Activated naive CD8-positive, alpha-beta T cell treated with anti-CD3 and anti-CD28 coated beads, Interleukin-2, amount 50 U/mL, for 24 hours (primary cell): ENCODE measurements around the gene POPDC2.
A peak's percentile ranks its signal among the peaks of the same experiment; 100 is the strongest.

Experiments used
- ATAC-seq: fragments of 150-1000 bp; cut with Tn5 transposase; one replicate; pipeline ENCODE4 v1.10.0; 2021
- DNase-seq: peaks from one replicate; pipeline ENCODE4 v3.0.0; 2021
- H3K27ac Mint-ChIP-seq: one replicate; pipeline ENCODE4 v1.8.0; 2021; ENCODE audit warnings: mild to moderate bottlenecking, mixed read lengths
- H3K27me3 Mint-ChIP-seq: one replicate; pipeline ENCODE4 v1.8.0; 2021; ENCODE audit warnings: mixed read lengths
- H3K36me3 Mint-ChIP-seq: one replicate; pipeline ENCODE4 v1.8.0; 2021; ENCODE audit warnings: low read depth, mixed read lengths
- H3K4me1 Mint-ChIP-seq: one replicate; pipeline ENCODE4 v1.8.0; 2021; ENCODE audit warnings: mixed read lengths
- H3K4me3 Mint-ChIP-seq: one replicate; pipeline ENCODE4 v1.8.0; 2021; ENCODE audit warnings: mild to moderate bottlenecking, moderate library complexity, mixed read lengths
- H3K9me3 Mint-ChIP-seq: one replicate; pipeline ENCODE4 v1.8.0; 2021; ENCODE audit warnings: mixed read lengths

POPDC2 gene

DNA sequence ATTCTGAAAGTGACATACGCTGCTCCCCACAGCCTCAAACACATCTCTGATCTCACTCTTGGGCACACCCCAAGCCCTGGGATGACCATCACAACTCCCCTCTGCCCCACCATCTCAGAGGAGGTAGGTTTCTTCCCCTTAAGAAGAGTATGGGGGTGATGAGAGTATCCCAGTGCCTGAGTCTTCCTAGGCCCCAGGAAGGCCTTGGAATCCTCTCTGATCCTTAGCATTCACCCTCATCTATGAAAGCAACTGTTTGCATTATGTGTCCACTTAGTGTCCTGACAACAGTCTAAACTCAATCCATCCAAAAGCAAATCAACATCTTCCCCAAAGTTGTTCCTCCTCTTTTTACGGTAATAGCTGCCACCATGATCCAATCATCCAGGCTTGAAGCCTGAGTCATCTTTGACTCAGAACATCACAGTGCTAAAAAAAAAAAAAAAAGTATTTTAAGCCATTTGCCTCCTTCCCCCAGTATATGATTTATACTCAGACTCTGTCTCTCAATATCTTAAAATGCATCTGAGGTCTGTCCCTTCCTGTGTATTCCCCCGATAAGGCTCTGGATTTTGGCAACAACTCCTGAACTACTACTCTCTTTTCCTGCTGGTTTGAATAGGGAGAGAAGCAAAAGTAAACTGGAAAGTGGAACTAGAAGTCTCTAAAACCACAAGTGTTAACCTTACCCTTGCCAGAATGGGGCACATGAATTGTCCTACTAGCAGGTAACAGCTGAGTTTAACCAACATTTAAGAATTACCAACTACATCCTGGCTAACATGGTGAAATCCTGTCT is 22.5 kb downstream of the POPDC2 start:
- no peaks in the 10 kb centered on the region for H3K27me3 Mint-ChIP-seq
- H3K4me1 Mint-ChIP-seq: peaks cover 39% of the 10 kb centered on the region
- peaks cover 9% of the 10 kb centered on the region for H3K9me3 Mint-ChIP-seq
- peak overlapping the region; percentile 8 for H3K4me3 Mint-ChIP-seq
- peak overlapping the region; percentile 89 for H3K27ac Mint-ChIP-seq
- peaks cover 14% of the 10 kb centered on the region for H3K36me3 Mint-ChIP-seq
- ATAC-seq (peak; percentile 53), DNase-seq (no peak)

- peak overlapping the region; percentile 89 for H3K27ac Mint-ChIP-seq
- no peaks in the 10 kb centered on the region for H3K27me3 Mint-ChIP-seq
- peaks cover 32% of the 10 kb centered on the region for H3K4me1 Mint-ChIP-seq
- peaks cover 9% of the 10 kb centered on the region for H3K9me3 Mint-ChIP-seq
- peaks cover 14% of the 10 kb centered on the region for H3K36me3 Mint-ChIP-seq
- DNase-seq (no peak), ATAC-seq (no peak)
- no peak overlapping the region for H3K4me3 Mint-ChIP-seq
These were observed 23.3 kb downstream of the POPDC2 start for GRCh38 chr3:119636891-119637611.

- Mint-ChIP-seq H3K27ac (no peak overlapping the region), H3K4me1 (peaks cover 32% of the 10 kb centered on the region), H3K9me3 (peaks cover 9% of the 10 kb centered on the region), H3K36me3 (peaks cover 11% of the 10 kb centered on the region), H3K4me3 (no peak overlapping the region), H3K27me3 (no peaks in the 10 kb centered on the region)
- ATAC-seq (no peak), DNase-seq (no peak)
These were observed 24.1 kb downstream of the POPDC2 start for GRCh38 chr3:119636249-119636648.

DNA sequence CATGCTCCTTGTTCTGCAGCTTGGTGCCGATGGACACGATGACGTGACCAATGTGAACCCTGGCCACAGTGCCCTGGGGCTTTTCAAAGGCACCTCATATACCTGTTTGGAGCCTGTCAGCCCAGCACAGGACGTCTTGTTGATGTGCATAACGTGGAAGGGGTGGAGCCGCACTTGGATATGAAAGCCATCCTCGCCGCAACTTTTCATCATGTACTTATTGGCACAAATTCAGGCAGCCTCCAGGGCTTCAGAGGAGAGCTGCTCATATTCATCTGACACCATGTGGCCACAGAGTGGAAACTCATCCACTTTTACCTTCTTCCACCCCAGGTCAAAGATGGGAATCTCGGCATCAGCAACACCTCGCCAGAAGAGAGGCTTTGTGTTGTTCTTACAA is 24.7 kb downstream of the POPDC2 start:
- Mint-ChIP-seq H3K27ac (no peak overlapping the region), H3K4me3 (no peak overlapping the region), H3K4me1 (peaks cover 34% of the 10 kb centered on the region)

GRCh38 chr3:119632829-119633228 is 27.6 kb downstream of the POPDC2 start:
- peaks cover 7% of the 10 kb centered on the region for H3K27me3 Mint-ChIP-seq
- H3K27ac Mint-ChIP-seq: no peak overlapping the region
- H3K4me1 Mint-ChIP-seq: peaks cover 27% of the 10 kb centered on the region
- H3K9me3 Mint-ChIP-seq: peaks cover 2% of the 10 kb centered on the region
- DNase-seq: no peak
- peaks cover 1% of the 10 kb centered on the region for H3K36me3 Mint-ChIP-seq
- ATAC-seq: no peak
- H3K4me3 Mint-ChIP-seq: no peak overlapping the region

More for the DNA sequence above, 24.7 kb downstream of the POPDC2 start:
- DNase-seq (no peak), ATAC-seq (no peak)
- Mint-ChIP-seq H3K36me3 (peaks cover 9% of the 10 kb centered on the region), H3K27me3 (no peaks in the 10 kb centered on the region), H3K9me3 (peaks cover 9% of the 10 kb centered on the region)

DNA sequence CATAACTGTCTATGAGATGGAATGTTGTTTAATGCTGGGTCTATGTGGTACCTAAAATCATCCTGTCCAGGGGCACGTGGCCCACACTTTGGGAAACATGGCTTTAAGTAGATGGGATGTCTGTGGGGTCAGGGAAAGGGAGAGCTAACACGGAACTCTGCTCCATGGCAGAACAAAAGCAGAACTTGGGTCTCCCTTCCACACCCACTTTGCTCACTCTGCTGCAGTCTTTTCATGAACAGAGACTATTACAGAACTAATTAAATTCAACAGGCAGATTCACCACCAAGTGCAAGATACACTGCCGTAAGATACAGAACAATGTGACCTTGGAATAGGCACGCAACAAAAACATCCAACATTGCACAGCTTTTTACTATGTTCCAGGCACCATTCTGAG is 28.2 kb downstream of the POPDC2 start:
- no peaks in the 10 kb centered on the region for H3K9me3 Mint-ChIP-seq
- no peak for DNase-seq
- no peak for ATAC-seq
- peaks cover 28% of the 10 kb centered on the region for H3K4me1 Mint-ChIP-seq
- H3K27me3 Mint-ChIP-seq: peaks cover 7% of the 10 kb centered on the region
- H3K36me3 Mint-ChIP-seq: no peaks in the 10 kb centered on the region
- H3K27ac Mint-ChIP-seq: no peak overlapping the region
- no peak overlapping the region for H3K4me3 Mint-ChIP-seq

DNA sequence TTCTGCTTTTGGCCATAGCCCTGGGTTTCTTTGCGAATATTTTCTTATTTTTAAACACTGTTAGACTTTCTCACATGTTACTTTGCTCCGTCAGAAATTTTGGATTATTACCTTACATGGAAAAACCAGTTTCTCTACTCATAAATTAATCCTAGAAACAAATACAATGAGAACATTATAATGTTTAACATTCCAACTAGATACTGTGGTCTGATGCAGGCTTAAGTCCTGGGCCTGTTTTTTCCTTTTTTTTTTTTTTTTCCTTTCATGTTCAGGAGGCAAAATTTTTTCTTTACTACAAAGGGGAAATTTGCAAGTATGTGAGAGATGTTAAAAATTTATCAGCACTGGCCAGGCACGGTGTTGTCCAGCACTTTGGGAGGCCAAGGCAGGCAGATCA is 28.9 kb downstream of the POPDC2 start:
- H3K4me3 Mint-ChIP-seq: no peak overlapping the region
- no peaks in the 10 kb centered on the region for H3K36me3 Mint-ChIP-seq
- H3K27ac Mint-ChIP-seq: no peak overlapping the region
- H3K9me3 Mint-ChIP-seq: no peaks in the 10 kb centered on the region
- DNase-seq (no peak), ATAC-seq (no peak)
- H3K4me1 Mint-ChIP-seq: peaks cover 31% of the 10 kb centered on the region
- peaks cover 7% of the 10 kb centered on the region for H3K27me3 Mint-ChIP-seq

DNA sequence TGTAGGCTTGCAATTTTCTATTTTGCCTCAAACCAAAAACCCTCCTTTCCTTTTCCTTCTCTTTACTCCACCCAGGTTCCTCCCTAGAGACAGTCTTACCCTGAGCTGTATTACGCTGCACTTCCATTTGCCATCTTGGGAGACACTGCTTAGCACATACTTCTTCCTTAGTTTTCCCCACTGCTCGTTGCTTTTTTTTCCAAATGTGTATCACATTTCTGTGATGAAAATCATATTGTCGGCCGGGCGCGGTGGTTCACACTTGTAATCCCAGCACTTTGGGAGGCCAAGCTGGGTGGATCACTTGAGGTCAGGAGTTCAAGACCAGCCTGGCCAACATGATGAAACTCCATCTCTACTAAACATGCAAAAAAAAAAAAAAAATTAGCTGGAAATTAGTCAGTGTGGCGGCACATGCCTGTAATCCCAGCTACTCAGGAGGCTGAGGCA is 29.5 kb downstream of the POPDC2 start:
- peaks cover 7% of the 10 kb centered on the region for H3K27me3 Mint-ChIP-seq

DNA sequence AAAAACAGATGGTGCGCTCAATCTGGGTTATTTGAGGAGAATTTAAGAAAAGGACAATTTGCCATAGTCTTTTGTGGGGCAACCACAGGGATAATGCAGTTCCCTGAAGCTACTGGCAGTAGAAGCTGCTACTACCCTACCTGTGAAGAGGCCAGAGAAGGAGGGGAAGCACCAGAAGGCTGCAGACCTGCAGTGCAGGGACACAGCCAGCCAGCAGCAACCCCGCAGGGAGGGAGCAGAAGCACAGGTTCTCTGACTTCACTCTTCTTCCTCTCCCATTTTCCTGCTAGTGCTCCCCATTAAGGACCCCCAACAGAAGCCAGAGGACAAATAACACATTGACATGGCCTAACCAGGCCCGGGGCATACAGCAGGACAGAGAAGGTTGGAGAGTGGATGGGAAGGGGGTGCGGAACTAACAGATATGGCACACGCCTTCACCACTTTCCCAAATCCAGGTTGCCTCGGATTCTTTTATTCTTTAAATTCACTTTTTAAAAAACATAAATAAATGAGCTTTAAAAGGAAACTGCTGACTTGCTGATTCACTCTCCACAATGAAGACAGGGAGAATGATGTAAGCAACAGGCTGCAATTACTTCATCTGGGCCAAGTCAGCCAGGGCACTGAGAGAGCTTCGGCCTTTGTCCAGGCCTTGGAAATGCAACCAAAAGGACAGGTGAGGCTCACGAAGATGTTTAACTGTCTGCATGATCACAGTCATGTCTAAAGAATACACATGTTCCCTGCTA is 30.1 kb downstream of the POPDC2 start:
- H3K9me3 Mint-ChIP-seq: no peaks in the 10 kb centered on the region

More for the DNA sequence above, 29.5 kb downstream of the POPDC2 start:
- Mint-ChIP-seq H3K9me3 (no peaks in the 10 kb centered on the region), H3K4me1 (peaks cover 34% of the 10 kb centered on the region), H3K36me3 (no peaks in the 10 kb centered on the region), H3K27ac (no peak overlapping the region), H3K4me3 (no peak overlapping the region)
- ATAC-seq (no peak), DNase-seq (no peak)

DNA sequence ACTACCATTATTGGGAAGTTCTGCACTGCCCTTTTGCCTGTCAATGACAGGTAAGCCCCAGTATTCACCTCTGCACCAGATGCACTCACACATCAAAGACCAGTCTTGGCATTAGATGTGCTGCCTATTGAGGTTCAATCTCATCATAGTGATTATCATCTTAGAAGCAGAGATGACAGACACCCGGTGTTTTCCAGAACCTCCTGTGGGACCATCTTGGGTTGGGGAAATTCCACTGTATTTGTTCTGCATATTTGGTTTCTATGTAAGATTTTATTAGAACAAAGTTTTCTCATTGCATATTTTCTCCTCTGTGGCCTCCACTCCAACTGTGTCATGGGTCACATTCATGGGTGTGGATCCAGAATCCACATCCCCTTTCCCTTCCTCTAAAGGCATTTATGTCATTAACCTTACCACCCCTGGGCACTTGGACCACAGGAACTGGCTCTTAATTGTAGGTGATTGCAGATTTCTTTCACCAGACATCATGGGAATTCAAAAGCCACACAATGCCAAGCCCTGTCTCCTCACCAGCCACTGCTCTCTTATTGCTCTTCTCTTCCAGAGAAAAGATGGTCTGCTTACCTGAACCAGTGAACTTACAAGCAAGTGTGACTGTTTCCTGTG is 31.5 kb downstream of the POPDC2 start:
- no peaks in the 10 kb centered on the region for H3K9me3 Mint-ChIP-seq
- H3K27me3 Mint-ChIP-seq: peaks cover 7% of the 10 kb centered on the region
- peaks cover 34% of the 10 kb centered on the region for H3K4me1 Mint-ChIP-seq
- H3K36me3 Mint-ChIP-seq: no peaks in the 10 kb centered on the region
- no peak overlapping the region for H3K4me3 Mint-ChIP-seq
- peak overlapping the region; percentile 73 for H3K27ac Mint-ChIP-seq
- ATAC-seq (peak; percentile 16), DNase-seq (no peak)

More for the DNA sequence above, 30.1 kb downstream of the POPDC2 start:
- DNase-seq (no peak), ATAC-seq (no peak)
- Mint-ChIP-seq H3K4me3 (no peak overlapping the region), H3K27me3 (peaks cover 7% of the 10 kb centered on the region), H3K36me3 (no peaks in the 10 kb centered on the region), H3K4me1 (peaks cover 34% of the 10 kb centered on the region), H3K27ac (no peak overlapping the region)

DNA sequence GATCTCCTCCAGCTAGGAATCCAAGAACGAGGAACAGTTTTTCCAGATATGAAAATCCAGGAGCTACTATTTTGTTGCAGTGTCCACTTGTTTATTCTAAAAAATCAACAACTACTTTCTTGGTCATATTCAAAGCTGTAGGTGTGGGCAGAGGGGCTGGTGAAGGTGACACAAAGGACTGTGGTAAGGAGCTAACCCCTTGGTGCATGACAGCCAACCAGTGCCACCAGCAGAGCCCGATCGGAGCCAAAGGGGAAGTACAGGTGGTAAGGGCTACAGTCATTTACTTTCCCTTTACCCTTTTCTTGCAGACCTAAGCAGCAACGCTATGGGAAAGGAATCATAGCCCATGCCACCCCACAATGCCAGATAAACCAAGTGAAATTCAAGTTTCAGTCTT is 32.0 kb downstream of the POPDC2 start:
- ATAC-seq (peak; percentile 88), DNase-seq (peak; percentile 44)
- H3K4me1 Mint-ChIP-seq: peaks cover 34% of the 10 kb centered on the region
- H3K27ac Mint-ChIP-seq: peak overlapping the region; percentile 73
- no peaks in the 10 kb centered on the region for H3K36me3 Mint-ChIP-seq
- H3K9me3 Mint-ChIP-seq: no peaks in the 10 kb centered on the region
- H3K4me3 Mint-ChIP-seq: peak overlapping the region; percentile 24
- H3K27me3 Mint-ChIP-seq: peaks cover 7% of the 10 kb centered on the region

DNA sequence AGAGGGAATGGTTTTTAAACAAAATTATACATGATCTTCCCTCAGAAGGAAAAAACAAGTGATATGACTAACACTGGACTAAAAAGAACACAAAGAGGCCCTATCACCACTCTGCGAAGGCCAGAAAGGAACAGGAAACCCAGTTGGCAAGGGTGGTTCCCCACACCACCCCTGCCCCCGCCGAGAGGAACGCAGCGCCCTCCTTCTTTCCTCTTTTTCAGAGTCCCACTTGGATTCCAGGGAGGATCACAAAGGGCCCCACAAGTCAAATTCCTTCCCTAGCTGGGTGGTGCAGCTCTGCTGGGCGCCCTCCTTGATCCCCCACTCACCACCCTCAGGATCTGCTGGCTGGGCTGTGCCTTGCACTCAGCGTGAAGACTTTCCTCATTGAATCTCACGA is 32.9 kb downstream of the POPDC2 start:
- no peaks in the 10 kb centered on the region for H3K9me3 Mint-ChIP-seq
- peaks cover 7% of the 10 kb centered on the region for H3K27me3 Mint-ChIP-seq
- H3K36me3 Mint-ChIP-seq: no peaks in the 10 kb centered on the region
- H3K4me1 Mint-ChIP-seq: peaks cover 34% of the 10 kb centered on the region
- DNase-seq: peak; percentile 34
- no peak overlapping the region for H3K4me3 Mint-ChIP-seq
- peak; percentile 42 for ATAC-seq
- peak overlapping the region; percentile 73 for H3K27ac Mint-ChIP-seq

DNA sequence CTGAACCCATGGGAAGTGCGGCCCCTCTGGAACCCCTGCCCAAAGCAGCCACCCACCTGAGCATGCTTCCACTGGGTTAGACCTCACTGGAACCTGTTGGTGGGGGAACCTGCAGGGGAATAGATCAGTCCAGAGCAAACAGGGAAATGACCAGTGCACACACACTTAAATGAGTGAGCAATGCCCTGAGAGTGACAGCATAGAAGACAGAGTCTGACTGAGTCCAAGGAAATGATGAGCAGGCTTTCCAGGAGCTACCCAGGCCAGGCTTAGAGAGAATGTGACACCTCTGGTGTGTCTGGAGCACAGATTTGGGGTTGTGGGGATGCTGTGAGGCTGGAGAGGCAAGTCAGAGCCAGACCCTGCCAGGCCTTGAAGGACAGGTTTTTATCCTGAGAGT is 34.2 kb downstream of the POPDC2 start:
- ATAC-seq: no peak
- no peak overlapping the region for H3K27ac Mint-ChIP-seq
- peaks cover 34% of the 10 kb centered on the region for H3K4me1 Mint-ChIP-seq

DNA sequence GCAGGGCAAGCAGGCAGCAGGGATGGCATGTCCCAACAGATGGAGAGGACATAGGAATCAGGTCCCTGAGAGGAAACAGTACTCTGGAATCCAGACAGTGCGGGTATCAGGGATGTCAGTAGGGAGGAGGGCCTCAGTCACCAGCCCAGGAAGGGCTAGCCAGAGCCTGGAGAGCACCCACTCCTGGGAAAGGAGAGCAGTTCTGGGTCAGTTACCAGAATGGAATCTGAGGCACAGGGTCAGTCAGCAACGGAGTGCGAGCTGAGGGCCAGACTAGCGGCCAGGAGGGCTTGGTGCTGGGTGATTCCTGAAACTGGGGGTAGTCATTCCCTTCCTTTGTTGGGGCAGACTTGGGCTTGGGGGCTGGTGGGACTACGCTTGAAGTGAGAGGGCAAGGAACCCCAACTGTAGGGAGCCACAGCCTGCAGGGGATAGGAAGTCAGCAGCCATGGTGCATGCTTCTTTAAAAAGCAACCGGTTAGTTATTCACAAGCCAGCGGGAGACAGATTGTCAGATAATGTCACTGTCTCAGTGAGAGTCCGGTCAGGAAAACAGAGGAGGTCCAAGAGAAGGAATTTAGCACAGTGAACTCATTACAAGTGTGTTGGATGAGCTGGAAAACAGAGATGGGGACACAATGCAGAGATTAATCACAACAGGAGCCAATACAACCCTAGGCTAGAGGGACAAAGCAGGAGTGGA is 34.8 kb downstream of the POPDC2 start:
- Mint-ChIP-seq H3K36me3 (no peaks in the 10 kb centered on the region), H3K27ac (peak overlapping the region; percentile 32), H3K4me3 (no peak overlapping the region), H3K4me1 (peaks cover 32% of the 10 kb centered on the region), H3K9me3 (no peaks in the 10 kb centered on the region), H3K27me3 (peaks cover 7% of the 10 kb centered on the region)
- DNase-seq (no peak), ATAC-seq (no peak)

More for the DNA sequence above, 34.2 kb downstream of the POPDC2 start:
- Mint-ChIP-seq H3K9me3 (no peaks in the 10 kb centered on the region), H3K4me3 (no peak overlapping the region), H3K36me3 (no peaks in the 10 kb centered on the region), H3K27me3 (peaks cover 7% of the 10 kb centered on the region)
- DNase-seq: no peak
